Esophagus squamous epithelium (tissue), 4 donors: ENCODE measurements around the gene LARP6.

ENCODE experiments used
- POLR2A ChIP-seq, 4 donors: fragments of 450-650 bp; IDR thresholded peaks; one replicate each; pipeline ENCODE4 v1.6.1; 2017; ENCODE audit warnings: antibody characterized with exemption in 4 of 4, mild to moderate bottlenecking in 4 of 4, moderate library complexity in 3 of 4
- TF ChIP-seq, protein P1 (sequence below), 6 experiments: fragments of 450-650 bp in 4 of 6; fragments of 200-600 bp in 2 of 6; sonication (generic) in 2 of 6; IDR thresholded peaks; one replicate each; pipeline ENCODE4 v1.5.1; 2016 to 2019; ENCODE audit warnings: antibody characterized with exemption in 6 of 6, mild to moderate bottlenecking in 4 of 6, moderate library complexity in 4 of 6

DNA sequence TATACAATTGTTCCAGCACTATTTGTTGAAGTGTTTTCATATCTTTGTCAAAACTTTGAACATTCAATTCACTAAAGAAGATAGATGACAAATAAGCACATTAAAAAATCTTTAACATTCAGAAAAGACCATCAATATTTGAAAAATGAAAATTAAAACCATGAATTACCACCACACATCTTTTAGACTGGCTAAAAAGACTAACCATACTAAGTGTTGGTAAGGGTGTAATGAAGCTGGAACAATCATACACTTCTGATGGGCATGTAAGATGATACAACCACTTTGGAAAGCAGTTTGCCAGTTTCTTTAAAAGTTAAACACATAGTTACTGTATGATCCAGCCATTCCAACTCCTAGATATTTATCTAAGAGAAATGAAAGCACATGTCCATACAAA is 33.7 kb downstream of the LARP6 start:
- TF ChIP-seq, protein P1, sequence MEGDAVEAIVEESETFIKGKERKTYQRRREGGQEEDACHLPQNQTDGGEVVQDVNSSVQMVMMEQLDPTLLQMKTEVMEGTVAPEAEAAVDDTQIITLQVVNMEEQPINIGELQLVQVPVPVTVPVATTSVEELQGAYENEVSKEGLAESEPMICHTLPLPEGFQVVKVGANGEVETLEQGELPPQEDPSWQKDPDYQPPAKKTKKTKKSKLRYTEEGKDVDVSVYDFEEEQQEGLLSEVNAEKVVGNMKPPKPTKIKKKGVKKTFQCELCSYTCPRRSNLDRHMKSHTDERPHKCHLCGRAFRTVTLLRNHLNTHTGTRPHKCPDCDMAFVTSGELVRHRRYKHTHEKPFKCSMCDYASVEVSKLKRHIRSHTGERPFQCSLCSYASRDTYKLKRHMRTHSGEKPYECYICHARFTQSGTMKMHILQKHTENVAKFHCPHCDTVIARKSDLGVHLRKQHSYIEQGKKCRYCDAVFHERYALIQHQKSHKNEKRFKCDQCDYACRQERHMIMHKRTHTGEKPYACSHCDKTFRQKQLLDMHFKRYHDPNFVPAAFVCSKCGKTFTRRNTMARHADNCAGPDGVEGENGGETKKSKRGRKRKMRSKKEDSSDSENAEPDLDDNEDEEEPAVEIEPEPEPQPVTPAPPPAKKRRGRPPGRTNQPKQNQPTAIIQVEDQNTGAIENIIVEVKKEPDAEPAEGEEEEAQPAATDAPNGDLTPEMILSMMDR (IDR thresholded peaks at IDR 0.05), result no peak
- no peak for TF ChIP-seq POLR2A (IDR thresholded peaks at IDR 0.05)
